ENCODE measurements around the gene NEUROD2. TPM values are rescaled to one million over a fixed set of nuclear protein-coding genes. Genes with fewer than 3 reads are reported as not detected.

The NEUROD2 gene
- total and polyA plus RNA-seq, 10 donors, result under 0.01 to 0.03 TPM; not detected in 8

GRCh38 chr17:39641883-39642282 lies 34.2 kb upstream of the NEUROD2 start:
- peaks cover 0 to 21% (median 0%) of the 10 kb centered on the region in 6 donors for H3K36me3 ChIP-seq
- no peak for DNase-seq
- no peak for TF ChIP-seq POLR2A (IDR thresholded peaks at IDR 0.05)
- TF ChIP-seq CTCF (IDR thresholded peaks at IDR 0.05 in 8 of 11, conservative IDR thresholded peaks at IDR 0.05 in 3 of 11), result no peak
- peak in 1 of 3 donors; percentile 5 for TF ChIP-seq POLR2AphosphoS5 (IDR thresholded peaks at IDR 0.05)
- peak overlapping the region in 2 of 8 donors; percentile 18 to 46 for H3K27ac ChIP-seq
- peaks cover 46 to 94% (median 72%) of the 10 kb centered on the region in 6 donors for H3K4me1 ChIP-seq
- no peaks in the 10 kb centered on the region for H3K27me3 ChIP-seq (replicated peaks in 1 of 7)
- no peaks in the 10 kb centered on the region for H3K9me3 ChIP-seq
- intact Hi-C loops (cut with DNase I; ENCODE audit: low total_unique reads), result no loop called here
- H3K4me3 ChIP-seq, result no peak overlapping the region
- 52 to 70% (median 56%) methylated on average over 7 of the region's 7 CpGs for WGBS, 5 donors

DNA sequence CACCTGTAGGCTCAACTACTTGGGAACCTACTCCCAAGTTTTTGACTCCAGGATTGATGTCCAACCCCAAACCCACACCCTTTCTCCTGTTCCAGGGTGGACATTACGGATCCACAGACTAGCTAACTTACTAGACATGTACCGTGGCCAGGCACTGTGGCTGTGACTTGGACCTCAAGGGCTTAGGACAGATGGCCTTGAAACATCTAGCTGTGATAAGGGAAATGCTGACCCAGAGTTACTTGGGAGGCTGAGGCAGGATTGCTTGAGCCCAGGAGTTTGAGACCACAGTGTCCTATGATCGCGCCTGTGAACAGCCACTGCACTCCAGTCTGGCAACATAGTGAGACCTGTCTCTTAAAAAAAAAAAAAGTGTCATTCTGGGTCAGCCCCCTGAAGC lies 33.4 kb upstream of the NEUROD2 start:
- peaks cover 51 to 93% (median 79%) of the 10 kb centered on the region in 6 donors for H3K4me1 ChIP-seq
- no peak for DNase-seq
- peaks cover 0 to 13% (median 0%) of the 10 kb centered on the region in 6 donors for H3K36me3 ChIP-seq
- TF ChIP-seq CTCF (IDR thresholded peaks at IDR 0.05 in 8 of 11, conservative IDR thresholded peaks at IDR 0.05 in 3 of 11) (no peak), POLR2A (IDR thresholded peaks at IDR 0.05) (no peak), POLR2AphosphoS5 (IDR thresholded peaks at IDR 0.05) (no peak)
- H3K27me3 ChIP-seq (replicated peaks in 1 of 7), result no peaks in the 10 kb centered on the region
- 83 to 91% (median 90%) methylated on average over 4 of the region's 4 CpGs for WGBS, 5 donors
- H3K4me3 ChIP-seq, result peak overlapping the region in 1 of 8 donors; percentile 1
- H3K9me3 ChIP-seq, result no peaks in the 10 kb centered on the region
- H3K27ac ChIP-seq, result peak overlapping the region in 3 of 8 donors; percentile 13 to 46 (median 29)
- intact Hi-C loops (cut with DNase I; ENCODE audit: low total_unique reads), result no loop called here

GRCh38 chr17:39640591-39641031 lies 32.9 kb upstream of the NEUROD2 start:
- TF ChIP-seq CTCF (IDR thresholded peaks at IDR 0.05 in 8 of 11, conservative IDR thresholded peaks at IDR 0.05 in 3 of 11) (no peak), POLR2A (IDR thresholded peaks at IDR 0.05) (no peak), POLR2AphosphoS5 (IDR thresholded peaks at IDR 0.05) (no peak)
- Histone ChIP-seq H3K27me3 (replicated peaks in 1 of 7) (no peaks in the 10 kb centered on the region), H3K4me3 (peak overlapping the region in 1 of 8 donors; percentile 1), H3K9me3 (no peaks in the 10 kb centered on the region), H3K4me1 (peaks cover 51 to 95% (median 82%) of the 10 kb centered on the region in 6 donors), H3K36me3 (peaks cover 0 to 11% (median 0%) of the 10 kb centered on the region in 6 donors), H3K27ac (peak overlapping the region in 3 of 8 donors; percentile 13 to 29 (median 29))
- intact Hi-C loops (cut with DNase I; ENCODE audit: low total_unique reads), result no loop called here
- 25 to 32% (median 27%) methylated on average over 4 of the region's 4 CpGs for WGBS, 5 donors
- DNase-seq, result no peak

DNA sequence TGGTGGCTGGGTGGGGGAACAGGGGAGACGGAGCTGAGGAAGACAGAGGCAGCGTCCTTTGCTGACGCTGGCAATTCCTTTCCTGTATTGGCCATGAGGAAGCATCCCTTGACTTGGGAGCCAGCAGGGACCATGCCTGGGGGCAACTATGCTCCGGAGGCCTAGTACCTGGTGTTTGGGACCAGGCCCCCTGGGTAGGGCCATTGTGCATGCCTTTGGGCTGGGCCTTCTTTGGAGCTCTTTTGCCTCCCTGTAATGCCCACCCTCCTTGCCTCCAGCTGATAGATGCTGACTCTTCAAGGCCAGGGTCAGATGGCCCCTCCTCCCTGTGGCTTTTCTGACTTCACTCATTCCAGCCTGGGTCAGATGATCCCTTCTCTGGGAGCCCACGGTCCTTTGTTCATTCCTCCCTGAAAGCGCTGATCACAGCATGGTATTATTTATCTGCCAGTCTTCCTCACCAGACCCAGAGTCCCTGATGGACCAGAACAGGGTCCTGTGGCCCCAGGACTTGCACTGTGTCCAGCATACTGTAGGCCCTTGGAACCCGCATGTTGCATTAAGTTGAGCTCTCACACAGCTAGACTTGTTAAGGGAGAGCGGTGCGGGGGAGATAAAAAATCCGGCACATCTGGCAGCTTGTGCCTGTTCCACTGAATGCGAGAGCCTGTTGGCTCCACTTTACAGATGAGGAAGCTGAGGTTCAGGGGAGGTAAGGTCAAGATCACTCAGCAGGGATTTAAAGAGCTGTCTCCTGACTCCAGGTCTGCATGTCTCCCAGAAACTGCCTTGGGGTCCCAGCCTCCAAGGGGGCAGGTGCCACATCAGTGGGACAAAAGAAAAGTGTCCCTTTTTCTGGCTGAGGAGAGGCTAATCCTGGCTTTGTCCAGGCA lies 32.1 kb upstream of the NEUROD2 start:
- Histone ChIP-seq H3K4me3 (peak overlapping the region in 1 of 8 donors; percentile 1), H3K9me3 (no peaks in the 10 kb centered on the region), H3K27ac (peak overlapping the region in 3 of 8 donors; percentile 13 to 33 (median 29)), H3K27me3 (replicated peaks in 1 of 7) (no peaks in the 10 kb centered on the region), H3K4me1 (peaks cover 52 to 95% (median 87%) of the 10 kb centered on the region in 6 donors), H3K36me3 (peaks cover 0 to 5% (median 0%) of the 10 kb centered on the region in 6 donors)
- TF ChIP-seq POLR2A (IDR thresholded peaks at IDR 0.05) (no peak), POLR2AphosphoS5 (IDR thresholded peaks at IDR 0.05) (no peak), CTCF (IDR thresholded peaks at IDR 0.05 in 8 of 11, conservative IDR thresholded peaks at IDR 0.05 in 3 of 11) (no peak)
- 80 to 86% (median 85%) methylated on average over 11 of the region's 11 CpGs for WGBS, 5 donors
- no peak for DNase-seq
- intact Hi-C loops (cut with DNase I; ENCODE audit: low total_unique reads), result no loop called here

All from spleen (tissue), 11 donors.